RPMI7951 (cell line): ENCODE results near the gene PANX2. TPM values are rescaled to one million over a fixed set of nuclear protein-coding genes. Genes with fewer than 3 reads are reported as not detected.

Experiments
- DNase-seq: peaks from one replicate; pipeline ENCODE4 v3.0.0-alpha.2; 2012; ENCODE audit warnings: low read depth
- total RNA-seq: library from RNA; depleted of rRNA; stranded (reverse); fragments of >200 nt; shearing (Covaris generic); gene quantifications from 2 replicates; pipeline ENCODE4 v1.2.3, GENCODE V29; 2014

The PANX2 gene
- total RNA-seq, 1 experiment from 2014 or later = not detected

DNA sequence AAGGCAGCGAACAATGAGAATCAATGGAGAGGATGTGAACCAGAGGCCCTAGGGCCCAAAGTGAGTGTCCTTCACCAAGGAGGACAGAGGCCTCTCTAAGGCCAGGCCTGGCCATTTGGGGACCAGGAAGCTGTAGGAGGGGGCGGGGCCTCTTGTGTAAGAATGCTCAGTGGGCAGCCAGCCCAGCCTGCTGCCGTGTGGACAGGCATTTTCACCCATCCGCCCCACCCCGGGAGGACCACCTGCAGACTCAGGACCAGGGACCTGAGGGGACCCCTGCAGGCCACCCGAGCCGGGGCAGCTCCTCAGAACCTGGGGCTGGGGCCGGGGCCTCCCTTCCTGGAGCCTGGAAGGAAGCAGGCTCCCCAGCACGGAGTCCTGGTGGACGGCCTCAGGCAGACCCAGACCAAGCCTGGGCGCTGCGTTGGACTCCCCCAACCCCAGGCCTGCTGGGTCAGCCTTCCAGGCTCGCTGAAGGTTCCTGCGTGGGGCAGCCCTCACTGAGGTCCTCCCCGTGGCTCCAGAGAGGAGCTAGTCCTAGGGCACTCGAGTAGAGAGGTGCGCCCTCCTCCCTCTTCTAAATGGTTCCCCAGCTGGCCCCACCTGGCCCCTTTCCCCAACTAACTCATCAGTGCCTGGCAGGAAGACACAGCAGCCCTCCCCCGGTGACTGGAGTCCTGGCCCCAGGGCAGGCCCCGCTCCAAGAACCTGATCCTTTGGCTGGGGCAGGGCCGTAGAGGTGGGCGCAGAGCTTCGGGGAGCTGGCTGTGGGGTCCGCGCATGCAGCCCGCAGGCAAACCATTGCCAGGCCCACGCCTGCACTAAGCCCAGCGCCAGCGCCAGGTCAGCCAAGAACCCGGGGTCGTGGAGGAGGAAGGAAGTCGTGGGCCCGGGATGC, 13.7 kb downstream of the PANX2 start:
- peak; percentile 61 for DNase-seq

DNA sequence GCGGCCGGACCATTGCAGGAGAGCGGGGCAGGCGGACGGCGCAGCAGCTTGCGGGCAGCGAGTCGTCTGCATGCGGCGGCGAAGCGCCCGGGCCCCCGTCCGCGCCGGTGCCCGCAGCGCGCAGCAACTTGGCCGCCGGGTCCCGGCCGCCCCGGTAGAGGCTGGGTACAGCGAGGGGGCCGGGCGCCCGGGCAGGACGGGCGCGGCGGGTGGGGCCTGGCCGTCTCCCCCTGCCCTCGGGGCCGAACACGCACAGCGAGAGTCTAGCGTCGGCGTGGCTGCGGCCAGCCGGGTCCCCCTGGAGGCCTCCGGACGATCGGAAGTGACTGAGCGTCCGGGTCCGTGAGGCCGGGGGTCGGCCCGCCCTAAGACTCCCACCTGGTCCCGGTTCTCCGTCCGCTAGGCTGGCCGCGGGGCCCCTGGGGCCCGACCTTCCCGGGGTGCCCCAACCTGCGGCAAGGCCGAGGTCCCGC, 14.4 kb downstream of the PANX2 start:
- no peak for DNase-seq

DNA sequence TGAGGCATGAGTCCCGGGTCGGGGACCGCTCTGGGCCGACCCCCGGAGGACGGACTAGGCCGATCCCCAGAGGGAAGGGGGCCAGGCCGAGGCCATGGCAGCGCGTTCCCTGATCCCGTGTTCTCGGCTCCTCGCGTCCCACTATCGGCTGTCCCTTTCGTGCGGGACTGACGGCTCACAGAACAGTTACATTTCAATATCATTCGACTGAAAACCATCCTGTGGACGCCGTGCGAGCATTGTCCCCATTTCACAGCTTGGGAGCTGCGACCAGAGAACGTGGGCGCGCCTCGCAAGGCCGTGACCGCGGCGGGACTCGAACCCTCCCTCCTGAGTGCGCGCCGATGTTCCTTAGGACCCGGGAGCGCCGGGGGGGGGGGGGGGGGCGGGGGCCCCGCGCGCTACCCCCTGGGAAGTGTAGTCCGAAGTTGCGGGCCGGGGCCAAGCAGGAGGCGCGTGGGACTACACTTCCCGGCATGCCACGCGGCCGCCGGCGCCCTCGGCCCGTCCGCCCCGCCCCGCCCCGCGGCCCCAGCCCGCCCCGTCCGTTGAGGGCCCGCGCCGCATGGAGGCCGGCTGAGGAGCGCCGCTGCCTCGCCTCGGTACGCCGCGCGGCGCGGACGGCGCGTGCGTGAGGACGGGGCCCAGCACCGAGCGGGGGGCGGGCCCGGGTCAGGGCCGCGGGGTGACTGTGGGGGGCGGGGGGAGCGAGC, 15.0 kb downstream of the PANX2 start, which contains the start of gene TRABD:
Gene TRABD, plus strand, starts transcription at position 539 of the 713 bp plus-strand sequence. CDS start 7,148 bp downstream, outside the sequence.
- peak; percentile 82 for DNase-seq

DNA sequence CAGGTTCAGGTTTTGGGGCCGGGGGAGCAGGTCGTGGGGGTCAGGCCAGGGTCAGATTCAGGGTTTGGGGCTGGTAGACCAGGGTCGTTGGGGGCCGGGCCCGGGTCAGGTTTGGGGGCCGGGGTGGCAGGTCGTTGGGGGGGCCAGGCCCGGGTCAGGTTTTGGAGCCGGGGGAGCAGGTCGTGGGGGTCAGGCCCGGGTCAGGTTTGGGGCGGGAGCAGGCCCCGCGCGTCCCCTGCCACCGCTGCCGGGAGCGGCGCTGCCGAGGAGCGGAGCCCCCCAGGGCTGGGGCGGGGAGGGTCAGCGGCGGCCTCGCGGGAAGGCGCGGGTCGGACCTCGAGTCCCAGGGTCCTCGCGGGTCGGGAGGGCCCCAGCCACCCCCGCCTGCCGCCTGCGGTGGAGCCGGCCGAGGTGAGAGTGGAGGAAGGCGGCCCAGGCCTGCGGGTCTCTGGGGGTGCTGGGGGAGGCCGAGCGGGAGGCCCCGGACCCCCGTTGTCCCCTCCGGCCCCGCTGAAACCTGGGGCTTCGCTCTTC, 15.7 kb downstream of the PANX2 start:
- no peak for DNase-seq

DNA sequence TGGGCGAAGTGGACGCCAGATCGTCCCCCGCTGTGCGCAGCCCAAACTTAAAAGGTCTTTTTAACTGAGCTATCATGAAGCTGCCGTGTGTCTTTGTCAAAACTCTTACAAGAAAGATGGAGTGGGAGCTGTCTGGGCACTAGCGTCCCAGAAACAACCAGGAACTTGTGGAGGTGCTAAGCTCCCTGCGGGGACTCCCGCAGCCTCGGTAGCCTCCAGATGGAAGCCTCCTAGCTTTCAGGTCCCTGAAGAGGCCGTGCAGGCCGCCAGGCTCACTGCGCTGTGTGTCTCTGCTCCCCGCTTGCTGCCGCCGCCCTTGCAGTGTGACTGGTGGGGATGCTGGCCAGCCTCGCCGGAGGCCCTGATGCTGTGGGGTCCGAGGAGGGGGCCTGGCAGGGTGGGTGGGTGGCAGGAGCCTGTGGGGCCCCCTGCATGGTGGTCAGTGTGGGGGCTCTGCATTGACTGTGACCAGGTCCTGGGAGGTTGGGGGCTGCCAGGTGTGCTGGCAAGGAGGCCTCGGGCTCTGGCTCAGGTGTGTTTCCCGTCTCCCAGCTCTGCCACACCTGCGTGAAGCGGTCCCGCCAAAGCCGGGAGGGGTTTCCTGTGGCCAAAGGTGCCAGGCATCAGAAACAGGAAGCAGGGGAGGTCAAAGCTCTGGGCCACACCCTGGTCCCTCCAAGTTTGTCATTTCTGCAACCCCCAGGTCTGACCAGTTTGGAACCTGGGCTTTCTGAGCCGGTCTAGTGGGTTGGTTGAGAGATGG, 16.4 kb downstream of the PANX2 start:
- DNase-seq = no peak

DNA sequence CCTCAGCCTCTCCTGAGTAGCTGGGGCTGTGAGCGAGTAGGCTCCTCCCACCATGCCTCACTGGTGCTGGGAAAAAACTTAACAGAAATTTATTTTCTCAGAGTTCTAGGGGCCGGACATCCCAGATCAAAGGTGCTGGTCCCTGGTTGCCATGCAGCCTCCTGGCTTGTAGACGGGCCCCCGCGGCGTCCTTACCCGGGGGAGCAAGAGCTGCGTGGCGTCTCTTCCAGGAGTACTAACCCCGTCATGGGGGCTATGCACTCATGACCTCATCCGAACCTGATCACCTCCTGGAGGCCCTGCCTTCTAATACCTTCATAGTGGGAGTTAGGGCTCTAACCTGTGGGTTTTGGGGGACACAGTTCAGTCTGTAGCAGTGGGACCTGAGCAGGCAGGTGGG, 17.8 kb downstream of the PANX2 start:
- no peak for DNase-seq

DNA sequence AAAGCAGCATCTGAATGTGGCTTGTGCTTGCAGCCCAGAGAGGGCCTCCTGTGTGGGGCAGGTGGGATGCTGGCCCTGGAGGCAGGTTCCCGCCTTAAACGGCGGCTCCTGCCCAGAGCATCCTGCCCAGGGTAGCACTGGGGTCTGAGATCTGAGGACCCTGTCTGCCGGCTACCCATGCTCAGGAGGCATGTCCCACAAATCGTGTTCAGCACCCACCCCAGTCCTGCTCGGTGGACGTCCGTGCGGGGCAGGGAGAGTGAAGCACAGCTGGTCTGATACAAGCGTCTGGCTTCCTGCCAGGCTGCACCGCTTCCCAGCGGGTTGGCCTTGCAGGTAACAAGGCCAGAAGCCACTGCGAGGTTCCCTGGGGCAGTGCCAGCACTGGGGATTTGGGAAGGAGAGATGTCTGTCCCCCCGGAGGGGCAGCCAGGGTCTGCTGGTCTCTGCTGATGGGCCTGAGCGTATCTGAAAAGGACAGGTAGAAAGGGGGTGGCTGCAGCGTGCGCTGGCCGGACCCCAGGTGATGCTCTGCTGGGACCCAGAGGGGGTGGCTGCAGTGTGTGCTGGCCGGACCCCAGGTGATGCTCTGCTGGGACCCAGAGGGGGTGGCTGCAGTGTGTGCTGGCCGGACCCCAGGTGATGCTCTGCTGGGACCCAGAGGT, 18.8 kb downstream of the PANX2 start:
- no peak for DNase-seq

DNA sequence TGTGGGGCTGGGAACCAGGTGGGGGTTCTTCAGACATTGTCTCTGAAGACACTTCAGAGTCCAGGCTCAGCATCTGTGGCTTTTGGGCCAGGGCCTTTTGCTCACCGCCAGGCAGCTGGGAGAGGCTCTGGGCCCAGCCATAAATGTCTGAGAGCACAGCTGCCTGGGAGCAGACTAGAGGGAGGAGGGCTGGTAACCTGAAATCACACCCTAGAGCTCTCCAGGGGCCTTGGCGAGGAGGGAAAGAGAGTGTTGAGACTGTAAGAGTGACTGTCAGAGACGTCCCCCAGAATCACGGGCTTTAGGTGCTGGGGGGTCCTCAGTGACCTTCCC, 19.3 kb downstream of the PANX2 start:
- DNase-seq = no peak

DNA sequence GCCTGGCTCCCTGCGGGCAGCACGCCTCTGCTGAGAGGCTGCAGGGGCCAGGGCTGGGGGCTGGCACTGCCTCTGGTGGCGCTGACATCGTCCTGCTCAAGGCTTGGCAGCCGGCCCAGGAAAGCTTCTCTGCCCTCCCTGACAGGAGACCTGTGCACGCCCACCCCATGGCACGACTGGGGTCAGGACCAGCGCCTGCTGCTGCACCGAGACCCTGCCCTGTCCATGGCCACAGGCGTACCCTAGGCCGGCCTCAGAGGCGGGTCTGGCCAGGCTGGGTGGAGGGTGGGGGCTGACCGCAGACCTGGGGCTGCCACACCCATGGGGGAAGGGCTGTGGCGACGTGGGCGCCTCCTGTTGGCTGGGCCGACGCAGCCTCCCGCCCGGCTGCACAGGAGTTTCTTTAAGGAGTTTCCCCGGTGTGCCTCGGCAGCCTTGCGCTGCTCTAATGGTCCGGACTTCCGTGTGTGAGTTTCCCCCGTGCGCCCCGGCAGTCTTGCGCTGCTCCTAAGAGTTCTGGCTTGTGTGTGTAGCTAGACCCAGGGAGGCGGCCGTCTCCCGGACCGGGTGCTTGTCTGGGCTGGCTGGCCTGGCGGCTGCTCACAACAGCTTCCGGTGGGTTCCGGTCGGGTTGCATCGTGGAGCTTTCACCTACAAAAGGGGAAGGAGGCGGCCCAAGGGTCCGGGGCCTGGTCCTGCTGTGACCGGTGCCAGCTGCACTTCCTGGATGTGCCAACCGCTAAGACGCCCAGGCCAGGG, 19.8 kb downstream of the PANX2 start:
- no peak for DNase-seq

DNA sequence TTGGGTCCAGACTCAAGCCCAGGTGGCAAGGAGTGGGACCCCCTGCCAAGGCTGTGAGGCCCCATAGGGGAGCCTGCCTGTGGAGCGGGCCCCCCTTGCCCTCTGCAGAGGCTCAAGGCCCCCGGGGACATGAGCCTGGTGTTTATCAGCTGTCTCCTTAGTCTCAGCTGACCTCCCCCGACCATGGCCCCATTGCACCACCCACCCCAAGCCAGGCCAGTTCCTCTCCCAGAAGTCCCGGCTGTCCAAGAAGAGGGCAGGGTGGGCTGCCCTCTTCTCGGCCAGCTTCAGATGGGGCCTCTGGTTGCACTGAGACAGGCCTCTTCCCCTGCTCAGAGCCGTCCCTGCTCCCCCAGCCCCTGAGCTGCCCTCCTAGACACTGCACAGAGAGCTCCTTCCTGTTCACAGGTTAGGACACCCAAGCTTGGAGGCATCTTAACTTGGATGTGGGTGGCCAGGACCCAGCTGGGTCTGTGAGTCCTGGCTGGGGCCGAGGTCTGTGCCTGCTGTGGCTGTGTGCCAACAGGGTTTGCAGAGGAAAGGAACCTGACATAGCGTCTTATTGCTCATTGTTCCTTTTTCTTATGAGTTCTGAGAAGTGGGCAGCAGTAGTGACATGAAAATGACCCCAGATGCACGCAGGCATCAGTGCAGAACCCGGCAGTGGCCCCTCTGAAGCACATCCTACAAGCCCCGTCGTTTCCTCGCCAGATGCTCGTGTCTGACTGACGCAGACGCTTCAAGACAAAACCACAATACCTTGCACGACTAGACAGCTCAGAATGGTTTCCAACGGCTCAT, 20.6 kb downstream of the PANX2 start:
- no peak for DNase-seq

DNA sequence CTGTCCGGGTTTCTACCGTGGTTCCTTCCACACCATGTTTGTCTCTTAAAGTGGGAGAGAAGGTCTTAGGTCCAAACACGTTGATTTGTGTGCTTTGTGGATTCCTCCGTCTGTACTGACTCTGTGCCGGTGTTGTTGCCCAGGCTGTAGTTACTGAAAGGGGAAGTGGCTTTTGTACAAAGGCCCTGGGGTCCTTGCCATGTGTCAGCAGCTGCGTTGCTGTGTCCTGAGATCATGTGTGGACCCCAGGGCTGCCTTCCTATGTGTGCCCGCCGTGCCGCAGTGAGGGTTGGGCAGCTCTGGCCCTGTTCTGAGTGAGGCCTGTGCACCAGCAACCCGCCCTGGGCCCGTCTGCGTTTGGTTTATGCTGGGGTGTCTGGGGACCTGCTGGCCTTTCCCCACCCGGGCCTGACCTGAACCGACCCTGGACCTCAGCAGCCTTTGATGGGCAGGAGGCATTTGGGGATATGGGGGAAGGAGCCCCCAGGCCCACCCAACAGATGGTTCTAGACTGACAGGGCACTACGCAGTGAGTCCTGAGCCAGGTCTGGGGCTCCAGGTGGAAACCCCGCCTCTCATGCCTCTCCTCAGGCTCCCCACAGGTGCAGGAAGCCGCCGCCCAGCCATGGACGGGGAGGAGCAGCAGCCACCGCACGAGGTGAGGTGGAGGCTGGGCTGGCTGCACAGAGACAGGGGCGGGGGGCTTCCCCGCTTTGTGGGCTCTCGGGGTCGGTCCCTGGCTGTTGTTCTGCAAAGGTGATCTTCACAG, 22.1 kb downstream of the PANX2 start:
- DNase-seq = no peak

DNA sequence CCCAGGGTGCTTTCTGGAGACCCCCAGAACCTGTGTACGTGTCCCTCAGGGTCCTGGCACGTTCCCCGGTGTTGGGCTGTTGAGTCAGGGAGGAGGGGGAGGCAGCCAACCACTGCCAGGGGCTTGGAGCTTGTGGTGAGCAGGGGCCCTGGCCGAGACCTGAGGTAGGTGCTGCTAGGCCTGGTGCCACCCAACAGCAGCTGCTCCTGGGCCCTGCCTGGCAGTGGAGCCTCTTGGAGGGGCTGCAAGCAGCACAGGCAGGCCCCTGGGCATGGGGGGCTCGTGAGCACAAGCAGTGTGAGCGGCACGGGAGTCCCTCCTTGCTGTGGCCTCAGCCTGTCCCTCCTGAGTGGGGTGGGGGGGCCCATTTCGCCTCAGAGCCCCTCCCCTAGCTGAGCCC, 23.1 kb downstream of the PANX2 start:
- DNase-seq = no peak

DNA sequence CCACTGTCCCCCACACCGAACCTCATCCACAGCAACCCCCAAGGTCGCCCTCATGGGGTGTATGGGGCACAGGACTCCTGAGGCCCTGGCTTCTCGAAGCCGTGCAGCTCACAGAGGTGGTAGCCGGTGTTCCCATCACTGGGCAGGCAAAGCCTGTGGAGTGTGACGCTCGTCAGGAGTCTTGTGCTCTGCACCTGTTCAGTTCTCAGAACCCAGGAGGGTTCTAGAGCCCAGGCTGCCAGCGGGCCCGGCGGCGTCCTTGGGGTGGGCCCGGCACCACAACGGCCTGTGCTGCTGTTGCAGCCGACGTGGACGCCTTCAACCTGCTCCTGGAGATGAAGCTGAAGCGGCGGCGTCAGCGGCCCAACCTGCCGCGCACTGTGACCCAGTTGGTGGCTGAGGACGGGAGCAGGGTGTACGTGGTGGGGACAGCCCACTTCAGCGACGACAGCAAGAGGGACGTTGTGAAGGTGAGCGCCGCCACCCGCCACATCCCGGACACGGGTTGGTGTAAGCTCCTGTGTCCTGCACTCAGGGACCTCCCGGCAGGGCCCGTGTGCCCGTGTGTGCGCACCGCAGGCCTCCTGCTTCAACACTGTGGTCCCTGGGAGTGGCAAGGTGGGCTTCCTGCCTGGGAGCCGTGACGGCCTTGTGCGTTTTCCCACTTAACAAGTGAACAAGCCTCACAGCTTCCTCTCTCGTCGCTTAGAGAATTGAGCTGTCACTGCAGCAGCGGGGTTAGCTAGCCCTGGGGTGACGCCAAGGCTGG, 23.7 kb downstream of the PANX2 start:
- DNase-seq = no peak

DNA sequence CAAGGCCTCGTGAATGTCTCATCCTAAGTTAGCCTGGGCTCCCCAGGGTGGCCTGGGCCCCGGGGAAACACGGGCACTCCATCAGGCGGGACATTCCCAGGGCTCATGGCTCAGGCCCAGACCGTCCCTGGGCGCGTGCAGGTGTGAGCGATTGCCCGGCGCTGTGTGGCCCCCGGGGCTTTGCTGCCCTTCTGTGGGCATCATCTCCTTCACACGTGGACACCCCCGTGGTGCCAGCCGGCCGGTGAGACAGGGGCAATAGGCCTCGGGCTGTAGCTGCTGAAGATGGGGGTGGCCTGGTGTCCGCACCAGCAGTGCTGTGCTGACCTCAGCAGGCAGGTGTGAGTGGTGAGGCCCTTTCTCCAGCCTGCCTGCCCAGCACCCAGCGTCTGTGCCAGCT, 25.7 kb downstream of the PANX2 start:
- no peak for DNase-seq

DNA sequence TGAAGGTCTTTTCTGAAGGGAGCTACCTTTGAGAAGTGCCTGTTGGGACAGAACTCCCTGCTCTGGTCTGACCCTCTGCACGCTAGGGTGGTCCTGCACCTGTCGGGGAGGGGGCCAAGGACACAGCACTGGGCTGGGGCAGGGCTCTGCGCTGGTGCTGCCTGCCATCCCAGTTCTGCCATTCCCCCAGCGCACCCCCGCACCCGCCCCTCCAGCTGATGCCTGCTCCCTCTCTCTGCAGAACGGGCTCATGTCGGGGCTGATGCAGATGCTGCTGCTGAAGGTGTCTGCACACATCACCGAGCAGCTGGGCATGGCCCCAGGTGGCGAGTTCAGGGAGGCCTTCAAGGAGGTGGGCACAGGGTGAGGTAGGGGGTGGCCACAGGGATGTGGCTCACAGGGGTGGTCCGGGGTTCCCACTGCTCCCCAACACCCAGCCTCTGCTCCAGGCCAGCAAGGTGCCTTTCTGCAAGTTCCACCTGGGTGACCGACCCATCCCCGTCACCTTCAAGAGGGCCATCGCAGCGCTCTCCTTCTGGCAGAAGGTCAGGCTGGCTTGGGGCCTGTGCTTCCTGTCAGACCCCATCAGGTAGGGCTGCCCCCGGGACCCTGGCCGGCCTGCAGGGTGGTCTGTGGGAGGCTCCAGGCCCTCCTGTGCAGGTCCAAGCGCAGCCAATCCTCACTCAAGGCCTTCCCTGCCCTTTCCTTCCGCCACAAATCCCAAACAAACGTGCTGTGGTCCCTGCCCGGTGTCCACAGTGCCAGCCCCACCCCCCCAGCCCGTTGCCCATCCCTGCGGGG, 26.7 kb downstream of the PANX2 start:
- no peak for DNase-seq

DNA sequence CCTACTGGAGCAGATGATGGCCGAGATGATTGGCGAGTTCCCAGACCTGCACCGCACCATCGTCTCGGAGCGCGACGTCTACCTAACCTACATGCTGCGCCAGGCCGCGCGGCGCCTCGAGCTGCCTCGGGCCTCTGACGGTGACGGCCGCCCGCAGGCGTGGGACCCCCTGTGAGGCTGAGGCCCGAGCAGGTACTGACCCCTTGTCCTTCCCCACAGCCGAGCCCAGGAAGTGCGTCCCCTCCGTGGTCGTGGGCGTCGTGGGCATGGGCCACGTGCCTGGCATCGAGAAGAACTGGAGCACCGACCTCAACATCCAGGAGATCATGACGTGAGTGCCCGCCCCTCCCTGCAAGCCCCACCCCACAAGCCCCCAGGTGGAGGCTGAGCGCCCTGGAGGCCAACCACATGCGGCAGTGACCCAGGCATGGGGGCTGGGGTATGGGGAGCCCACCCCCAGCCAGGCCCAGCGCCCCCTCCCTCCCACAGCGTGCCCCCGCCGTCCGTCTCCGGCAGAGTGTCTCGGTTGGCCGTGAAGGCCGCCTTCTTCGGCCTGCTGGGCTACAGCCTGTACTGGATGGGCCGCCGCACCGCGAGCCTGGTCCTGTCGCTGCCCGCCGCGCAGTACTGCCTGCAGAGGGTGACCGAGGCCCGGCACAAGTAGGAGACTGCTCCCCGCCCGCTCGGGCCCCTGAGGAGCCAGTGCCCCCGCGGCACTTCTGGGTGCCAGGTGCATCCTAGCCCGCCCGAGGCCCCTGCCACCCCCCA, 27.5 kb downstream of the PANX2 start:
- no peak for DNase-seq

DNA sequence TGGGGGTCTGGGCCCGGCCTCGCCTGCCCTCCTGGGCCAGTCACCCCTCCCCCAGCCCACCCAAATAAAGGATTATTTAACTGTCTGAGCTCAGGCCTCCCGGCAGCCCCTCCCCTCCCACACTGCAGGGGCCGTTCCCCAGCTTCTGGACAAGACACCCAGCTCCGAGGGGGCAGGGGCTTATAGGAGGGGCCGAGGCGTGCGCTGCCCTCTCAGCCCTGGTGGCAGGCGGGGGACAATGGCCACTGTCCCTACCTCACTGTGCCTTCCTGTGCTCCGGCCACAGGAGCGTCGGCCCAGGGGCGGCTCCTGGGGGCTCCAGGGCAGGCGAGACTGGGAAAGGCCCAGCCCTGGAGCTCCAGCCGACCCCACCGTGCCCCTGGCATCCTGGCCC, 28.1 kb downstream of the PANX2 start:
- DNase-seq = no peak
